H1 (cell line): ENCODE measurements around the gene BRICD5. TPM values are rescaled to one million over a fixed set of nuclear protein-coding genes. Genes with fewer than 3 reads are reported as not detected.

Source experiments
- ASH2L ChIP-seq: fragments of 200-600, 300-600 bp; sonication (generic); IDR thresholded peaks from one replicate; pipeline ENCODE4 v1.7.1; 2017; ENCODE audit warnings: low read length
- EP300 ChIP-seq, 2 experiments: IDR thresholded peaks; 1 replicate in 1 of 2; 2 replicates in 1 of 2; pipeline ENCODE4 v1.6.1; 2011 to 2012; ENCODE audit warnings: low read depth in 2 of 2, low read length in 2 of 2, mild to moderate bottlenecking in 2 of 2, borderline replicate concordance in 1 of 2, inconsistent platforms in 1 of 2, moderate library complexity in 1 of 2
- JUN ChIP-seq: IDR thresholded peaks from 2 replicates; pipeline ENCODE4 v1.6.1; 2011; ENCODE audit warnings: low read depth, mild to moderate bottlenecking, improper control_type of control experiment, low read length
- POLR2AphosphoS5 ChIP-seq: IDR thresholded peaks from 2 replicates; pipeline ENCODE4 v1.6.1; 2011; ENCODE audit warnings: low read depth, low read length
- RXRA ChIP-seq: IDR thresholded peaks from 2 replicates; pipeline ENCODE4 v1.6.1; 2011; ENCODE audit warnings: low read depth, mild to moderate bottlenecking, low read length, moderate library complexity; ENCODE audit not compliant: insufficient read depth
- SIN3A ChIP-seq, 2 experiments: IDR thresholded peaks in 1 of 2; conservative IDR thresholded peaks in 1 of 2; 2 replicates each; pipeline ENCODE4 v1.6.1; 2011 to 2012; ENCODE audit warnings: low read length in 2 of 2, improper control_type of control experiment in 1 of 2, low read depth in 1 of 2, mild to moderate bottlenecking in 1 of 2
- SIRT6 ChIP-seq: IDR thresholded peaks from one replicate; pipeline ENCODE4 v1.7.1; 2012; ENCODE audit warnings: low read length, inconsistent platforms
- TAF7 ChIP-seq: optimal IDR thresholded peaks from 2 replicates; pipeline ENCODE3; 2011; ENCODE audit warnings: low read depth, mild to moderate bottlenecking, inconsistent platforms, low read length, moderate library complexity, borderline replicate concordance
- USF2 ChIP-seq: IDR thresholded peaks from 2 replicates; pipeline ENCODE4 v1.6.1; 2011; ENCODE audit warnings: low read length, improper control_type of control experiment
- polyA plus RNA-seq, 7 experiments: library from polyadenylated mRNA; depleted of rRNA in 3 of 7; stranded (reverse) in 5 of 7; unstranded in 2 of 7; fragments of >200 nt in 5 of 7; fragments of 200-250 nt in 2 of 7; gene quantifications; 1 replicate in 5 of 7; 2 replicates in 1 of 7; 4 replicates in 1 of 7; pipeline versions ENCODE4 v1.2.1 to v1.2.3, GENCODE V29; 2011 to 2013; ENCODE audit warnings: missing spikeins in 2 of 7, mixed read lengths in 2 of 7
- total RNA-seq: library from RNA; stranded (reverse); fragmentation: NEBNext Ultra II Directional; extraction: Animal tissue kit (Norgen Biotek cat#: 25700); gene quantifications from 2 replicates; pipeline ENCODE4 v1.2.1, GENCODE V29; 2021

The BRICD5 gene
- total and polyA plus RNA-seq, 2 of the 8 experiments (the other 6 are each of a cell fraction or from before 2014, with no cell fraction given), result 8.5 to 14.2 TPM

- TF ChIP-seq EP300 (IDR thresholded peaks at IDR 0.05; ENCODE audit: borderline replicate concordance in 1 of 2, low read depth in 2 of 2, low read length in 2 of 2) (no peak), USF2 (no peak), TAF7 (no peak), POLR2AphosphoS5 (no peak), ASH2L (no peak), JUN (no peak), RXRA (no peak), SIRT6 (no peak), SIN3A (conservative IDR thresholded peaks at IDR 0.05 in 1 of 2, IDR thresholded peaks at IDR 0.05 in 1 of 2; ENCODE audit: low read depth in 1 of 2, low read length in 2 of 2) (no peak)
Measured at GRCh38 chr16:2226245-2226793, 15.7 kb upstream of the BRICD5 start (continued).
